HCT116 (cell line): ENCODE measurements around the gene GALNT17. TPM values are rescaled to one million over a fixed set of nuclear protein-coding genes. Genes with fewer than 3 reads are reported as not detected.

Experiments used
- ATAC-seq: fragments of 200-7000 bp; cut with Tn5 transposase; 2 replicates; pipeline ENCODE4 v1.9.1; 2020; ENCODE audit warnings: mild to moderate bottlenecking, moderate library complexity
- BruUV-seq: library from RNA; stranded (reverse); fragments of 400-500 nt; replicated peaks from 2 replicates; lab custom pipeline; 2021; lab: Mats Ljungman, UMichigan
- CTCF ChIA-PET: fragments of 300-600 bp; sonication (Branson Sonifier 250); formaldehyde crosslinking; loops from one replicate; lab custom pipeline; 2021; ENCODE audit warnings: antibody characterized with exemption; lab: Charles Lee
- POLR2A ChIA-PET: fragments of 300-600, 350-600 bp; sonication (Branson Sonifier 250); formaldehyde crosslinking; loops from one replicate; lab custom pipeline; 2021; ENCODE audit warnings: antibody characterized with exemption; lab: Charles Lee
- RAD21 ChIA-PET, 2 experiments: fragments of 300-600 bp; sonication (Branson Sonifier 250); formaldehyde crosslinking; loops; one replicate each; lab custom pipeline; 2023; ENCODE audit warnings: low total read pairs in 2 of 2; ENCODE audit not compliant: uncharacterized antibody in 2 of 2, unreplicated experiment in 2 of 2, low non-redundant PET in 1 of 2; lab: Charles Lee
- DNase-seq: peaks from one replicate; pipeline ENCODE4 v3.0.0-alpha.2; 2010; ENCODE audit warnings: low read depth, low spot score
- H2AFZ ChIP-seq: fragments of 200-600 bp; shearing (Covaris generic), sonication (generic); 2 replicates; pipeline ENCODE4 v1.6.1; 2017; ENCODE audit warnings: low read depth, mixed run types, mixed read lengths, antibody characterized with exemption, low read length; ENCODE audit not compliant: poor library complexity, severe bottlenecking
- H3K27ac ChIP-seq: 2 replicates; pipeline ENCODE4 v1.5.1; 2012; ENCODE audit warnings: low read depth, low read length
- H3K27me3 ChIP-seq: fragments of 200-600 bp; sonication (generic); 2 replicates; pipeline ENCODE4 v1.6.1; 2016; ENCODE audit warnings: mixed run types, low read length, mixed read lengths; ENCODE audit not compliant: insufficient read depth
- H3K36me3 ChIP-seq, 2 experiments: fragments of 200-500 bp in 1 of 2; fragments of 200-600 bp in 1 of 2; sonication (Bioruptor generic) in 1 of 2; sonication (generic) in 1 of 2; 2 replicates each; pipeline versions ENCODE4 v1.5.1 to v1.6.1; 2014 to 2016; ENCODE audit warnings: low read length in 2 of 2, inconsistent platforms in 1 of 2, mixed read lengths in 1 of 2, mixed run types in 1 of 2; ENCODE audit not compliant: insufficient read depth in 2 of 2, control insufficient read depth in 1 of 2
- H3K4me1 ChIP-seq, 2 experiments: fragments of 200-600 bp in 1 of 2; sonication (generic) in 1 of 2; 2 replicates each; pipeline versions ENCODE4 v1.5.1 to v1.6.1; 2012 to 2017; ENCODE audit warnings: low read length in 2 of 2, inconsistent platforms in 1 of 2, mild to moderate bottlenecking in 1 of 2, mixed read lengths in 1 of 2, mixed run types in 1 of 2, moderate library complexity in 1 of 2; ENCODE audit not compliant: insufficient read depth in 2 of 2, control insufficient read depth in 1 of 2
- H3K4me2 ChIP-seq: fragments of 200-600 bp; sonication (generic); 2 replicates; pipeline ENCODE4 v1.6.1; 2017; ENCODE audit warnings: mixed run types, low read length, mixed read lengths
- H3K4me3 ChIP-seq, 2 experiments: fragments of 200-600 bp in 1 of 2; sonication (generic) in 1 of 2; replicated peaks in 1 of 2; 2 replicates each; pipeline ENCODE4 v1.5.1; 2011 to 2016; ENCODE audit warnings: low read length in 2 of 2, control low read depth in 1 of 2, low read depth in 1 of 2, mild to moderate bottlenecking in 1 of 2, mixed read lengths in 1 of 2, mixed run types in 1 of 2
- H3K79me2 ChIP-seq: fragments of 200-600 bp; sonication (generic); 2 replicates; pipeline ENCODE4 v1.6.1; 2017; ENCODE audit warnings: mild to moderate bottlenecking, mixed run types, low read length, moderate library complexity, mixed read lengths; ENCODE audit not compliant: insufficient read depth
- H3K9ac ChIP-seq: fragments of 200-600 bp; sonication (generic); 2 replicates; pipeline ENCODE4 v1.6.1; 2016; ENCODE audit warnings: low read length, mixed read lengths
- H3K9me2 ChIP-seq: fragments of 200-600 bp; sonication (generic), shearing (Covaris generic); 2 replicates; pipeline ENCODE4 v1.6.1; 2017; ENCODE audit warnings: mixed run types, mild to moderate bottlenecking, moderate library complexity; ENCODE audit not compliant: insufficient read depth
- H3K9me3 ChIP-seq, 2 experiments: fragments of 200-500 bp in 1 of 2; fragments of 200-600 bp in 1 of 2; sonication (Bioruptor generic) in 1 of 2; sonication (generic) in 1 of 2; 2 replicates each; pipeline ENCODE4 v1.6.1; 2014 to 2017; ENCODE audit warnings: low read length in 2 of 2, mixed read lengths in 2 of 2, inconsistent platforms in 1 of 2, low read depth in 1 of 2, mild to moderate bottlenecking in 1 of 2, mixed run types in 1 of 2, moderate library complexity in 1 of 2; ENCODE audit not compliant: control insufficient read depth in 1 of 2, insufficient read depth in 1 of 2
- H4K20me1 ChIP-seq: fragments of 200-600 bp; sonication (generic), shearing (Covaris generic); 2 replicates; pipeline ENCODE4 v1.6.1; 2017; ENCODE audit warnings: mixed run types, mild to moderate bottlenecking, moderate library complexity; ENCODE audit not compliant: insufficient read depth
- CBX3 ChIP-seq: IDR thresholded peaks from 2 replicates; pipeline ENCODE4 v1.6.1; 2012; ENCODE audit warnings: low read depth
- EGR1 ChIP-seq: IDR thresholded peaks from 2 replicates; pipeline ENCODE4 v1.6.1; 2012; ENCODE audit warnings: low read depth
- ELF1 ChIP-seq: IDR thresholded peaks from 2 replicates; pipeline ENCODE4 v1.6.1; 2012; ENCODE audit warnings: low read depth, borderline replicate concordance
- JUND ChIP-seq: IDR thresholded peaks from 2 replicates; pipeline ENCODE4 v1.6.1; 2012
- POLR2A ChIP-seq: IDR thresholded peaks from 2 replicates; pipeline ENCODE4 v1.7.0; 2011; ENCODE audit warnings: borderline replicate concordance; ENCODE audit not compliant: insufficient read depth, insufficient read length; ENCODE audit errors: extremely low read depth
- POLR2AphosphoS5 ChIP-seq: IDR thresholded peaks from 2 replicates; pipeline ENCODE4 v1.6.1; 2011; ENCODE audit warnings: mild to moderate bottlenecking, low read depth, low read length, moderate library complexity
- RAD21 ChIP-seq: IDR thresholded peaks from 2 replicates; pipeline ENCODE4 v1.6.1; 2012; ENCODE audit warnings: low read depth, mild to moderate bottlenecking
- SP1 ChIP-seq: IDR thresholded peaks from 2 replicates; pipeline ENCODE4 v1.6.1; 2012; ENCODE audit warnings: low read depth
- SRF ChIP-seq: IDR thresholded peaks from 2 replicates; pipeline ENCODE4 v1.6.1; 2012; ENCODE audit warnings: low read depth
- TCF7L2 ChIP-seq: IDR thresholded peaks from 2 replicates; pipeline ENCODE4 v1.7.0; 2011; ENCODE audit warnings: borderline replicate concordance, inconsistent platforms; ENCODE audit not compliant: insufficient read depth, insufficient read length; ENCODE audit errors: extremely low read depth
- YY1 ChIP-seq: IDR thresholded peaks from 2 replicates; pipeline ENCODE4 v1.6.1; 2011; ENCODE audit warnings: low read length, low read depth, moderate library complexity, mild to moderate bottlenecking; ENCODE audit not compliant: insufficient replicate concordance; ENCODE audit errors: extremely low read depth
- ZNF274 ChIP-seq: fragments of 200-500 bp; sonication (Bioruptor generic); IDR thresholded peaks from 2 replicates; pipeline ENCODE4 v1.6.1; 2014; ENCODE audit warnings: mild to moderate bottlenecking, low read depth, low read length, inconsistent platforms
- intact Hi-C: fragments of 100-400 bp; cut with micrococcal nuclease; formaldehyde crosslinking; loops from 2 replicates; pipeline ENCODE4 v1.10.0; 2022
- total RNA-seq: library from RNA; stranded (reverse); gene quantifications from one replicate; pipeline ENCODE4 v1.2.1, GENCODE V29; 2021; ENCODE audit not compliant: unreplicated experiment
- TF ChIP-seq, protein P1 (sequence below): IDR thresholded peaks from 2 replicates; pipeline ENCODE4 v1.6.1; 2011; ENCODE audit warnings: mild to moderate bottlenecking, low read length, moderate library complexity; ENCODE audit not compliant: insufficient replicate concordance; ENCODE audit errors: extremely low read depth
- TF ChIP-seq, protein P2 (sequence below): IDR thresholded peaks from 2 replicates; pipeline ENCODE4 v1.6.1; 2012
- TF ChIP-seq, protein P3 (sequence below), 3 experiments: fragments of 200-600 bp in 1 of 3; sonication (generic) in 1 of 3; IDR thresholded peaks in 2 of 3; conservative IDR thresholded peaks in 1 of 3; 2 replicates each; pipeline ENCODE4 v1.5.1; 2012 to 2017; ENCODE audit warnings: low read depth in 2 of 3, low read length in 2 of 3, antibody characterized with exemption in 1 of 3, borderline replicate concordance in 1 of 3, control low read depth in 1 of 3, mild to moderate bottlenecking in 1 of 3, mixed read lengths in 1 of 3, mixed run types in 1 of 3, moderate library complexity in 1 of 3; ENCODE audit not compliant: insufficient read depth in 1 of 3

Gene GALNT17
- total RNA-seq, 1 experiment from 2014 or later, result not detected

DNA sequence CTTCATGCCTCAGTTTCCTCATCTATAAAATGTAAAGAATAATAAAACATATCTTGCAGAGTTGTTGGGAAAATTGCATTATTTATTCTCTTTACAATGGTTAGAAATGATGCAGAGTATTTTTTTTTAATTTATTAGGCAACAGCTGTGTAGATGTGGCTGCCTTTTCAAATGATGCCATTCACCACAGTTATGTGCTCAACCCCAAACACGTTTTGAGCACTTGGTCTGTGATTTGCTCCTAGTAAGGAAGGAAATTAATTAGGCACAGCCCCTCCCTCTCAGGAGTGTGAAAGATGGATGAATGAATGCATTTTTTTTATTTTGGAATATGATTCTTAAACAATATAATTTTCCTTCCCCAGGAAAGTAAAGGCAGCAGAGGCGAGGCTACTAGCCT is 575.1 kb downstream of the GALNT17 start (continued):
- TF ChIP-seq, protein P1, sequence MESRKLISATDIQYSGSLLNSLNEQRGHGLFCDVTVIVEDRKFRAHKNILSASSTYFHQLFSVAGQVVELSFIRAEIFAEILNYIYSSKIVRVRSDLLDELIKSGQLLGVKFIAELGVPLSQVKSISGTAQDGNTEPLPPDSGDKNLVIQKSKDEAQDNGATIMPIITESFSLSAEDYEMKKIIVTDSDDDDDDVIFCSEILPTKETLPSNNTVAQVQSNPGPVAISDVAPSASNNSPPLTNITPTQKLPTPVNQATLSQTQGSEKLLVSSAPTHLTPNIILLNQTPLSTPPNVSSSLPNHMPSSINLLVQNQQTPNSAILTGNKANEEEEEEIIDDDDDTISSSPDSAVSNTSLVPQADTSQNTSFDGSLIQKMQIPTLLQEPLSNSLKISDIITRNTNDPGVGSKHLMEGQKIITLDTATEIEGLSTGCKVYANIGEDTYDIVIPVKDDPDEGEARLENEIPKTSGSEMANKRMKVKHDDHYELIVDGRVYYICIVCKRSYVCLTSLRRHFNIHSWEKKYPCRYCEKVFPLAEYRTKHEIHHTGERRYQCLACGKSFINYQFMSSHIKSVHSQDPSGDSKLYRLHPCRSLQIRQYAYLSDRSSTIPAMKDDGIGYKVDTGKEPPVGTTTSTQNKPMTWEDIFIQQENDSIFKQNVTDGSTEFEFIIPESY, result no peak
- TF ChIP-seq ZNF274 (no peak), CBX3 (no peak), POLR2A (no peak)
- TF ChIP-seq, protein P2, sequence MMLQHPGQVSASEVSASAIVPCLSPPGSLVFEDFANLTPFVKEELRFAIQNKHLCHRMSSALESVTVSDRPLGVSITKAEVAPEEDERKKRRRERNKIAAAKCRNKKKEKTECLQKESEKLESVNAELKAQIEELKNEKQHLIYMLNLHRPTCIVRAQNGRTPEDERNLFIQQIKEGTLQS, result no peak
- TF ChIP-seq, all 23 proteins: peak for 0

DNA sequence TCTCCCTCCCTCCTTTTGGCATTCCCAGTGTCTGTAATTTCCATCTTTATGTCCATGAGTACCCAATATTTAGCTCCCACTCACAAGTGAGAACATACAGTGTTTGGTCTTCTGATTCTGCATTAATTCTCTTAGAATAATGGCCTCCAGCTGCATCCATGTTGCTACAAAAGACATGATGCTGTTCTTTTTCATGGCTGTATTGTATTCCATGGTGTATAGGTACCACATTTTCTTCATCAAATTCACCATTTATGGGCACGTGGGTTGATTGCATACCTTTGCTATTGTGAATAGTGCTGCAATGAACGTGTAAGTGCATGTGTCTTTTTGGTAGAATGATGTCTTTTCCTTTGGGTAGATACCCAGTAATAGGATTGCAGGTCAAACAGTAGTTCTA is 576.8 kb downstream of the GALNT17 start:
- DNase-seq, result no peak
- no peak overlapping the region for H3K27ac ChIP-seq
- no TSS peak for BruUV-seq
- ATAC-seq, result no peak
- H3K9me2 ChIP-seq, result no peaks in the 10 kb centered on the region
- H3K36me3 ChIP-seq, result no peaks in the 10 kb centered on the region
- H2AFZ ChIP-seq, result no peak overlapping the region
- H3K79me2 ChIP-seq, result no peaks in the 10 kb centered on the region
- intact Hi-C loops, result no loop called here
- no peak overlapping the region for H3K4me2 ChIP-seq
- RAD21 ChIA-PET, result no interaction called here
- POLR2A ChIA-PET, result no interaction called here
- no peaks in the 10 kb centered on the region for H3K27me3 ChIP-seq
- no peak overlapping the region for H3K9ac ChIP-seq
- H4K20me1 ChIP-seq, result no peaks in the 10 kb centered on the region
- H3K4me1 ChIP-seq, result no peaks in the 10 kb centered on the region
- no peak overlapping the region for H3K4me3 ChIP-seq
- H3K9me3 ChIP-seq, result peaks cover under 1 to 6% of the 10 kb centered on the region in 2 experiments; a peak in 2 of 4 replicates
- CTCF ChIA-PET, result no interaction called here
- TF ChIP-seq, protein P3, sequence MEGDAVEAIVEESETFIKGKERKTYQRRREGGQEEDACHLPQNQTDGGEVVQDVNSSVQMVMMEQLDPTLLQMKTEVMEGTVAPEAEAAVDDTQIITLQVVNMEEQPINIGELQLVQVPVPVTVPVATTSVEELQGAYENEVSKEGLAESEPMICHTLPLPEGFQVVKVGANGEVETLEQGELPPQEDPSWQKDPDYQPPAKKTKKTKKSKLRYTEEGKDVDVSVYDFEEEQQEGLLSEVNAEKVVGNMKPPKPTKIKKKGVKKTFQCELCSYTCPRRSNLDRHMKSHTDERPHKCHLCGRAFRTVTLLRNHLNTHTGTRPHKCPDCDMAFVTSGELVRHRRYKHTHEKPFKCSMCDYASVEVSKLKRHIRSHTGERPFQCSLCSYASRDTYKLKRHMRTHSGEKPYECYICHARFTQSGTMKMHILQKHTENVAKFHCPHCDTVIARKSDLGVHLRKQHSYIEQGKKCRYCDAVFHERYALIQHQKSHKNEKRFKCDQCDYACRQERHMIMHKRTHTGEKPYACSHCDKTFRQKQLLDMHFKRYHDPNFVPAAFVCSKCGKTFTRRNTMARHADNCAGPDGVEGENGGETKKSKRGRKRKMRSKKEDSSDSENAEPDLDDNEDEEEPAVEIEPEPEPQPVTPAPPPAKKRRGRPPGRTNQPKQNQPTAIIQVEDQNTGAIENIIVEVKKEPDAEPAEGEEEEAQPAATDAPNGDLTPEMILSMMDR (IDR thresholded peaks at IDR 0.05 in 2 of 3, conservative IDR thresholded peaks at IDR 0.05 in 1 of 3; ENCODE audit: borderline replicate concordance in 1 of 3, insufficient read depth in 1 of 3, low read depth in 2 of 3, low read length in 2 of 3), result no peak
- no peak for TF ChIP-seq ZNF274
- no peak for TF ChIP-seq TCF7L2
- TF ChIP-seq JUND, result no peak
- no peak for TF ChIP-seq POLR2AphosphoS5
- TF ChIP-seq, protein P1, result no peak
- no peak for TF ChIP-seq SRF
- no peak for TF ChIP-seq POLR2A
- TF ChIP-seq ELF1, result no peak
- TF ChIP-seq SP1, result no peak
- TF ChIP-seq CBX3, result no peak
- TF ChIP-seq RAD21, result no peak
- TF ChIP-seq YY1, result no peak
- TF ChIP-seq EGR1, result no peak
